HG03432 (cell line): Measurements from ENCODE around the gene ACTR2.

ENCODE experiments used
- ATAC-seq: cut with Tn5 transposase; IDR thresholded peaks from one replicate; pipeline ENCODE4 v1.9.1; 2021; ENCODE audit warnings: mild to moderate bottlenecking, moderate library complexity; ENCODE audit not compliant: unreplicated experiment

ACTR2 gene

DNA sequence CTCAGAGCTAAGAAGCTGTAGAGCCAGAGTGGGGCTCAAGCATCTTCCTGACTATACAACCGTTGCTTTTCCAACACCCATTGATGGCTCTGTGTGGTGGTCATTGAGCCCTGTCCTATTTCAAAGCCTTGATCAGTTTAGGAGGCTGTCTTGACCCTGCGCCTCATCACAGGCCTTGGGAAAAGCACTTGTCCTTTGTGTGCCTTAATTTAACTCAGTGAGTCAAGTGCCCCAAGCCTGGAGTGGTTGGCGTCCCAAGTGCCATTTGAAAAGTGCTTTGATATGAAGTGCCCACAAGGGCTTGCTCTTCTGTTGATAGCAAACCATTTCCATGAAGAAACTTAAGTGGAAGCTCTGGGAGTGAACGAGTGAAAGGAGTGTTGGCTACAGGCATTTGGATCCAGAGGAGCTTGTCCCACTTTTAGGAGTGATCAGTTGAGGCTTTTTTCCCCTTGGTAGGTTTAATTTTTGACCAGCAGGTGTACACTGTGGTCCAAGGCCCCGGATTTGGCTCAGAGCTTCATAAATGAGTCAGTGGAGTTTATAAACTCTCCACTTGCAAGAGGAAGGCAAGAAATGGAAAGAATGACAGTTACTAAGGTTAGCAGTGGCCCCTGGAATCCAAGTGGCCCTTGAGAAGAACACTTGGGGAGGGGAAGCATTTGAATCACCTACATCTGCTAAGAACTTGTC, 50.3 kb downstream of the ACTR2 start:
- no peak for ATAC-seq

DNA sequence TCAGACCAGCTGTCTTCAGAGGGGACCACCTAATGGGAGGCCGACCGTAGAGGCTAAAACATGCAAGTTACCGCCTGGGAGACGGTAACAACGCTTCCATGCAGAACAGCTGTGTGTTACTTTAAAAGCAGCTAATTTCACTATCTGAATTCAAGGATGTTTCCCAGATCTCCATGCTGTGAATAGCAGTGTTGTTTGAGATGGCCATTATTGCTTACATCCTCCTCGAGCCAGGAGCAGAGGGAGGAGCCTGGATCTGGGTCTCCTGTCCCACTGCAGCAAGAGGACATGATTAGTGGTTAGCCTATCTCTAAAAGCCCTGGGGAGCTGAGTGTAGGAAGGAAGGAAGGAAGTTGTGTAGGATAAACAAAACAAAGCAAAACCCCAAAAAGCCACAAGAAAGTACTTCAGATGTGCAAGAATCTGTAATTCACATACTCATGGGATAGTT, 50.9 kb downstream of the ACTR2 start:
- ATAC-seq = no peak

DNA sequence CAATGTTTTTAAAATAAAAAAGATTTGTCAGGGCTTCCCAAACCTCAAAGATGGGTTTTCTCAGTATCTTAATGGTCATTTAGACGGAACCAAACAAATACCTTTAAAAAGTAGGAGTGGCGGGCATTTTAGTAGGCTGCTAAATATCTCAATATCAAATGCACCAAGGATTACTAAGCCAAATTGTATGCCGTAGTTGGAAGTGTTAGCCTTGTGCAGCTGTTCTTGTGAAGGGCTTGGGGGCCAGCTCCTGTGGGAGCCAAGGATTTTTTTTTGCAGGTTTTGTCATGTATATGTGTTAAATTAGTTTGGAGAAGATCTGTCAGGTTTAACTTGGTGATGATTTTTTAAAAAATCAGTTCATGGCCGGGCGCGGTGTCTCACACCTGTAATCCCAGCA, 52.1 kb downstream of the ACTR2 start:
- ATAC-seq = no peak

DNA sequence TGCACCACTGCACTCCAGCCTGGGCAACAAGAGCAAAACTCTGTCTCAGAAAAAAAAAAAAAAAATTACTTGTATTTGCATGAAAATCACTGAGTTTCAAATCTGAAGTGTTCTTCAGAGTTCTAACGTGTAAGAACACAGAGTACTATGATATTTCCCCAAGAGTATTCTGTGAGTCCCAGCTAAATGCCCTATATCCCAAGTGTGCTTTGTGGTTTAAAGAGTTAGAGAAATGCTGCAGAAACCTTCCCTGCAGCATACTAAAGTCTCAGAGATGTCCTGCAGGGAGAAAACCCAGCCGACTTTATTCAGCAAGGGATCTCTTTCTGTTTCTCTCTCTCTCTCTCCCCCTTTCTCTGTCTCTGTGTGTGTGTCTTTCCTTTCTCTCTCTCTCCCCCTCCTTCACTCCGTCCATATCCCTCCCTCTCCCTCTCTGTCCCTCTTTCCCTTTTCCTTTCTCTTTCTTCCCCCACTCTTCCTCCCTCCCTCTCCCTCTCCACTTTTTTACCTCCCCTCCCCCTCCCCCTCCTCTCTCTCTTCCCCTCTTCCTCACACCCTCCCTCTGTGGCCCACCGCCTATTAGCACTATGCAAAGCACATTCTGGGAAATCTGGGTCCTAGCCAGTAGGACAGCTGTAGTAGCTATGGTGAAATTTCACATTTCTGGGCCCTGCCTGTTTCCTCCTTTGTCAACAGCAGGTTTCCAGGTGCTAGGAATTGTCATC, 54.2 kb downstream of the ACTR2 start:
- no peak for ATAC-seq

DNA sequence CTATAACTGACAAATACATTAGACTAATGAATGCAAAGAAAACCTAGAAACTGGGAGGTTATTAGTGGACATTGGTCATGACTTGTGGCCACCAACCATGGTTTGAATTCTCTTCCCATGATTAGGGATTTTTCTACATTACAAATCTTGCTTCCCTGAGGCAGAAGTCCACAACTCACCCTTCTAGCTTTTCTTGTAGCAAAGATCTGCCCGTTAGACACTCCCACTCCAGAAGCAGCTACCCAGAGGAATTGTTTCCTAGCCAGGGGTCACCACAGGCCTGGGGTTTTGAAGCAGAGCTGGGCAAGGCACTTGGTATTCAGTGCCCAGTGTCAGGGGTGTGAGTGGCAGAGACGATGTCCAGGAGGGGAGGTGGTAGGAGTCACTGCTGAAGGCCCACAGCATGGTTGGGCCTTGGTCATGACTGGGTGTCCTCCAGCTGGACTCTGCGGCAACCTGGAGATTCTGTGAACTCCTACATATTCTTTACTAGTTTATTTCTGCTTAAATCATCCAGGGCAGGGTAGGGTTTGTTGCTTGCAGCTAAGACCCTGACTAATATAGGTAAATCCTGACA, 54.9 kb downstream of the ACTR2 start:
- ATAC-seq = no peak

DNA sequence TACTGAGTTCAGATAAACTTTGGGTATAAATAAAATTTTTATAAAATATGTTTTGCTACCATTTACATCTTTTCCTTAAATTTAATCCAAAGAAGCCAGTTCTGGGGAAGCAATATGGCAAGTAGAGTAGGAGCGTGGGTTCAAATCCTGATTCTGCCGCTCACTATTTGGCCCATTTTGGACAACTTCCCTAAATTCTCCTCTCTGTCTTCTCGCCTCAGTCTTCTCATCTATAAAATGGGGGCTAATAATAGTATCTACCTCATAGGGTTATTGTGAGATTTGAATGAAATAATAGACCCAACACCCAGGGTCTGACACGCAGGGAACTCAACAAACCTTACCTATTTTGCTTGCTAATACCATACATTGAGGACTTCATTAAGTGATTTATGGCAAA, 59.7 kb downstream of the ACTR2 start:
- ATAC-seq = no peak

DNA sequence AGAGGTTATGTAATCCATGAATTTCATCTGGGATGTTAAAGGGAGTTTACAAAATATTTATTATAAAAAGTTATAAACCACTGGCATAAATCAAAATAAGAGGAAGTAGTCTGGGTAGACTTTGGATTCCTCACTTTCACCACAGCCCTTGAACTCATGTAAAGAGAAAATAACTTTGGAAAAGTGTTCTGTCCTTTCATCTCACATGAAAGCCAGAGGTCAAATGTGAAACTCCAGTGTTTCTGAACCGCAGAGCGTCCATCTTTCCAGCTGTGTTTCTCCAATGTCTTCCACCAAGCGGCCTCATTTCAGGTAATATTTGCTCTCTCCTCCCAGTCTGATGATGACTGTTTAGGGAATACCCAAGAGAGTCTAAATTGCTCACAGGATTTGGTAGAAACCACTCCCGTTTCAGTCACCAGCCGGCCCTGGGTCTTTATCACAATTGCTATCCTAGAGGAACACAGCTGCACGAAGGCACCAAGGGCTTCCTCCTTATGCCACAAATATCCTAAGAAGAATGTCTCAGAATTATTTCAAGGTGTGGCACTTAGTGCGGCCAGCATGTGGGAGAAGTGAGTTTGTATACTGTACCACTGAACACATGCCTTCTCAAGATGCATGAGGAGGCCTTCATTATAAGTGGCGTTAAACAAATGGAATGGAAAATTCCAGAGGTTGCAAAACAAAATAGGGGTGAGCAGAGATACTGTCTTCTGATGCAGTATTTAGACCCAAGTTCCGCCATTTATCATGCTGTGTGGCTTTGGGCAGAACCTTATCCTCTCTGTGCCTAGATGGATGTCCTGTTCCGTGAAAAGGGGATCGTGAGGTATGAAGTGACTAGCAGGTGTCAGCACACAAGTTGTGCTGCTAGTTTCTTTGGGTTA, 63.8 kb downstream of the ACTR2 start:
- ATAC-seq = no peak

DNA sequence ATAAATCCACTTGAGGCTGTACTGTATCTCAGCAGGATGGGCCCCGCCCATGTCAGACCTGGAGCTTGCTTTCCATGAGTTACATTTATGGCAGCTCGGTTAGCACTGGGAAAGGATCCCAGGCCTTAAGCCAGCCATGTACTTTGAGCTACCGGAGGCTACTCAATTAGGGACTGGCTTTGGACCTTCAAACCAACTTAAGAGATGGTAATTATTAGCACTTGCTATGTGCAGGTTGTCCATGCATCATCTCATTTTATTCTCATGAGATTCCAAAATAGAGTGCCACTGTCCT, 64.4 kb downstream of the ACTR2 start:
- ATAC-seq = no peak

DNA sequence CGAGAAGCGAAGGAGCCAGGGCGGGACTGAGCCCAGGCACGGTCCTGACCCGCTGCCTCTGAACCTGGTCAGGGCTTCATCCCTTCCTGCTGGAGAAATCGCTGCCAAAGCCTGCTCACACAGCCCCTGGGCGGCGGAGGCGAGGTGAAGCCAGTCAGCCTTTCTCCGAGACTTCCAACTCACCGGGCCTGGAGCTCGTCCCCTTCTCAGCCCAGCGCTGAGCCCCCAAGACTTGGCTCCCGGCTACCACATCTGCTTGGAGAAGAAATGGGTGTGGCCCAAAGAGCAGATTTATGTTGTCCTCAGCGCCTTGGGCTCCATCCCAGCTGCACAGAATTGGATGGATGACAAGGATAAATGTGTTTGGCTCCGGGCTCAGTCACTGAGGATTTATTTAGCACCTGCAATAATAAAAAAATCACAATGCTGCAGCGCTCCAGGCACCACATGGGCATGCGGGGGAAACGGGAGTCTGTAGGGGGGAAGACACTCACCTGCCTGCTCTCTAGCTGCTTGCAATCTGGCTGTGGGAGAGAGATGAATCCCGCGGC, 64.9 kb downstream of the ACTR2 start:
- no peak for ATAC-seq

DNA sequence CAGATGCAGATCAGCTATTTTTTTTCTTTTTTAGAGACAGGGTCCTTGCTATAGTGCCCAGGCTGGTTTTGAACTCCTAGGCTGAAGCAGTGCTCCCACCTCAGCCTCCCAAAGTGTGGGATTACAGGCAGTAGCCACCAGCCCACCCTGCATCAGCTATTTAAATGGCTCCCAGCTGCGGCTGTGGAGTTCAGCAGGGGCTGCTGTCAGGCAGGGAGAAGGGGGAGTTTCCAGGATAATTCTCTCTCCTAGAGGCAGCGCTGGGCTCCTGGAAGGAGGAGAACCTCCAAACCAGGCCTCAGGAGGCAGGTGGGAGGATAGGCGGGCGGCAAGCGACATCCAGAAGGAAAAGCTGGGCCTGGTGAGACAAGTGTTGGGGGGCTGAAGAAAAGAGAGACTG, 65.7 kb downstream of the ACTR2 start:
- no peak for ATAC-seq

DNA sequence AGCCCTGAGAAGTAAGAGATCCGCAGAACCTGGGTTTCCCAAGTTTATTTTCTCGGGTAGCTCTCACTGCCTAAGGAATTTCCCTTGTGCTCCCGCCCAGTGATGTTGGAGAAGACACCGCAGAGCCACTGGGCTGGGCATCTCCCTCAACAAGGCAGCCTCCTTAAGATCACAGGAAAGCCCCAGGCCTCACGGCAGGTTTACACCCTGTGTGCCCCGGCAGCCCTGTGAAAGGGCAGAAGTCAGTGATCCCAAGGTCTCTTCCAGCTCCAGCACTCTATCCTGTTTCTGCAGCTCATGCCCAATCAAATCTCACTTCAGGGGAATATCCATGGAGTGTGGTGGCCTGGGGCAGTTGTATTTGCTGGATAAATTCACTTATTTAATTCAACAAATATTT, 66.5 kb downstream of the ACTR2 start:
- ATAC-seq = no peak

DNA sequence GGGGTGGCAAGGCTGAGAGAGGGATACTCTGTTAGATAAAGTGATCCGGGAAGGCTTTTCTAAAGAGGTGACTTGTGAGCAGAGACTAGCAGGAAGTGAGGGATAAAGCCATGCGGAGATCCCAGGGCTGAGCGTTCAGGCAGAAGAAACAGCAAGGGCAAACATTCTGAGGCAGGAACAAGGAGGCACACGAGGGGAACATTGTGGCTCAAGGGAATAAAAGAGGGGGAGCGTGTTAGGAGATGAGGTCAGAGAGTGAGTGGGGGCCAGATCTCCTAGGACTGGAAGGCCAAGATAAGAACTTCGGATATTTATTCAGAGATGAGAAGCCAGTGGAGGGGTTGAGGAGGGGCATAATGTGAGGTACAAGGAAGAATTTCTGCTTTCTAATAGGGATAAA, 67.1 kb downstream of the ACTR2 start:
- no peak for ATAC-seq

DNA sequence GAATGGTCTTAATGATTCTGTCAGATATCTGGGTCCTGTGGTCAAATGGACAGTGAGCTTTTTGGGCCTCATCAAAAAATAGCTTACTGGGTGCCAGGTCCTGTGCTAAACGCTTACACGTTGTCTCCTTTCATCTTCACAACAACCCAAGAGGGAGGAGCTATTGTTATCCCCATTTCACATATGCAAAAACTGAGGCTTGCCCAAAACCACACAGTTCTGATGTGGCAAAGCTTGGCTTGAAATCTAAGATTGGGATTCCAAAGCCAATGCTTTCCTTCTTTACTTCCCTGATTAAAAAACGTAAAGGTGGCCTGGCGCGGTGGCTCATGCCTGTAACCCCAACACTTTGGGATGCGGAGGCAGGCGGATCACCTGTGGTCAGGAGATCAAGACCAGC, 69.3 kb downstream of the ACTR2 start:
- no peak for ATAC-seq

DNA sequence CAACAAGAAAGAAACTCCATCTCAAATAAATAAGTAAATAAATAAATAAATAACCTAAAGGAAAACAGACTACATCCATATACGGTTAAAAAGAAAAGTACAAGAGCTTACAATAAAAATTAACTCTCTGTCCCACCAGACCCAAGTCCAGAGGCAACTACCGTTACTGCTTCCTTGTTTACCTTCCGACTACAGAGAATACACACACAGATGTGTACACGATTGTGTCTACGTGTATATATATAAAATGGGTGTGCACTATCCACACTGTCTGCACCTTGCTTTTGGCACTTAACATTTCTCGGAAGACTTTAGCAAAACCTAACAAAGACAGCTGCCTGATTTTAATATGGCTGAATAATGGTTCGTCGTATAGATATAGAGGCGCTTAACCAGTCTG, 69.9 kb downstream of the ACTR2 start:
- no peak for ATAC-seq

DNA sequence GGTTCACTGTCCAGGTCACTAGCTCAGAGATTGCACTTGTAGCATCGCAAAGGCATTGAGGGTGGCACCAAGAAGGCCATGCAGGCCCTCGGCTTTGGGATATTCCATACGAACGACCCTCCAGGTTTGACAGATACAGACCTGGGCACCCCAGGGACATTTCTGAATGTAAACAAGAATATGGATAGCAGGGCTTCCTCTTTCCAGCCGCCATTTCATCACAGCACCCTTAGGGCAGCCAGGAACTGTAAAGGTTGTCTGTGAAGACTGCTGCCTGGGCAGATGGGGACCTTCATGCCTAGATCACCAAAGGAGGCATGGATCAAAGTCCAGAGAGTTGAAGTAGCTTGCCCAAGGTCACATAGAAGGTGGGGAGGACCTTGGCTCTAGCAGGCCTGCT, 70.5 kb downstream of the ACTR2 start:
- no peak for ATAC-seq

DNA sequence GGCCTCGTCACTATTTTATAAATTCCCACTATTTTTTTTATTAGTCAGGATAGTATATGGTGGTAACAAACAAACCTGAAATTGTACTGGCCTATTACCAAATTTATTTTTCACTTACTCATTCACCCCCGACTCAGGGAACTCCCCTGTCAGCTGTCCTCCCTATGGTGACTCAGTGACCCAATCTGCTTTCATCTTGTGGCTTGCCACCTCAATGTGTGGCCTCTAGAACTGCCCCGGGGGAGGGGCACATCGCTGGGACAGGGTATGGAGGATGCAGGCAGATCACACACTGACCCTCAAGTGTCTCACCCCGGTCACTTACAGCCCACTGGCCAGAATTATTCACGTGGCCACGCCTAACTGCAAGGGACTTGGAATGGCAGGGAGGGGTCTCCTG, 71.6 kb downstream of the ACTR2 start:
- ATAC-seq = no peak

DNA sequence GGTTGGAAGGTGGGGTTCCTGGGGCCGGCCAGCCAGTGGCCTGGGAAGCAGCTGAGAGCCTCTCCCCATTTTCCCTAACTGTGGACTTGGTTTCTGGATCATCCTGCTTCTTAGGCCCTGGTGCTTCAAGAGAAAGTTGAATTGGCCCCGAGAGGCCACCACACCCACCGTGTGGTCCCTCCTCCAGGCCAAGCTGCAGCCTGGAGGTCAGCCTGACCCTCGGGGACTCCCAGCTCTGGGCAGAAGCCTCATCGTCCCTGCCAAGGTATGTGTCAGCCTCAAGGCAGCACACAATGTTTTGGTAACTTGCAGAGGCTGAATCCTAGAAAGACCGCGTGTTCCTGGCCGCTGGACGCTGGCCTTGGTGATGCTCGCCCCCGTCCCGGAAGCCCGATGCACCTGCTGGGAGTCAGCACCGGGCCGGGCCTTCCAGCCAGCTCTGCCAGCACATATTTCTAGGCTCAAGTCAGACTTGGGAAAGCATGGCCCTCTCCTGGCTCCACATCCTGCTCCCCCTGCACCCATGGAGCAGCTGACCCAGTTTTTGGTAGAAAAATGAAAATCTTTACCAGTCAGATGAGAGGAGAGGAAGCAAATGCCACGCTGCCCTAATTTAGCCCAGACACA, 72.6 kb downstream of the ACTR2 start:
- ATAC-seq = no peak

DNA sequence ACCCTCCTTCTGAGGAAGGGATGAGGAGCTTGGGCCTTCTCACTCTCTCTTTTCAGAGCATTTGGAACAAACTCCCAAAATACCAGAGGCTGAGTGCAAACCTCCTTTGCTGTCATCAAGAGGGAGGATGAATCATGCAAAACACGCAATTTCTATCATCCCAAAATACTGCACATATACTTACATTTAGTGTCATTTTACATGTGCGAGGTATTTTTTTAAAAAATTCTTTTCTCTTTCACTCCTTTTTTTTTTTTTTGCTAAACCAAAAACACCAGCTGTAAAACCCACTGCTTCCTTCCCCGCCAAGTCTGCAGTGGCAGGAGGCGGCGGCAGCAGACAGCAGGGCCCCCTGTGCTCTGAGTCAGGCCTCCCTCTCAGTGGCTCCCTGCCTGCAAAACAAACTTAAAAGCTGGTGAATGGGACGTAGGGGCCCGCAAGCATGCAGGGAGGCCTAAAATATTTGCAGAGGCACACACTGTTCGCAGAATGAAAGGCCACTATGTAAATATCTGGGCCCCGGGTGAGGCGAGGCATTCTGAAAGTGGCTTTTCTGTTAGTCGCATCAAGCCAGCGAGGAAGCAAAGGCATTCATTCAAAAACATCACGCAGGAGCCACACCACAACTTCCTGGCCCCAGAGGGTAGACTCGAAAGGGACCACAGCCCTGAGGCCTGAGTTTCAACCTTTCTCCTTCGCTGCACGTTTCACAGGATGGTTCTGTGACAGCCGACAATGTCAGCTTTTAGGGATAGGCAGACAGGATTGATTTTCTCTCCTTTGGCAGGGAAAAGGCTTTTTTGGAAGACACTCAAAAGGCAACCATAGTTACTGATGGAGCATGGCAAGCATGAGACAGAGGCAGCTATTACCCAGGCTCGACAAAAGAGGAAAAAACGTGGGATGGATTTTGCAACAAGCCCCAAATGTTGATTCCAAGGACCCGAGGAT, 73.4 kb downstream of the ACTR2 start:
- peak; percentile 86 for ATAC-seq

DNA sequence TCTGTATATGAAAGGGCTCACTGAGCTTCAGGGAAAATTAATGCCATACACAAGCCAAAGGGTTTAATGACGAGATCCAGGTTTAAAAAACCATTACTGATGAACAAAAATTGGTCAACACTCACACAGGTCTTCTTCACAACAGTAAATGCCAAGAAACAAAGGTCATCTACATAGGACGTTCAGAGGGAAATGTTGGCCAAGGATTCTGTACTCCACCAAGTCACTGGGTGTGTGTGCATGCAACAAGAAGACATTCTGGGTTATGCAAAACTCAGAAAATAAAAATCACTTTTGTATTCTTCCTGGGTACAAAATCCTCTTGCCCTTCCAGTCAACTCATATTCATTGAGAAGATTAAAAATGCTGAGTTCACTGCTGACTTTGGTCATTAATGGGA, 78.3 kb downstream of the ACTR2 start:
- ATAC-seq = no peak

DNA sequence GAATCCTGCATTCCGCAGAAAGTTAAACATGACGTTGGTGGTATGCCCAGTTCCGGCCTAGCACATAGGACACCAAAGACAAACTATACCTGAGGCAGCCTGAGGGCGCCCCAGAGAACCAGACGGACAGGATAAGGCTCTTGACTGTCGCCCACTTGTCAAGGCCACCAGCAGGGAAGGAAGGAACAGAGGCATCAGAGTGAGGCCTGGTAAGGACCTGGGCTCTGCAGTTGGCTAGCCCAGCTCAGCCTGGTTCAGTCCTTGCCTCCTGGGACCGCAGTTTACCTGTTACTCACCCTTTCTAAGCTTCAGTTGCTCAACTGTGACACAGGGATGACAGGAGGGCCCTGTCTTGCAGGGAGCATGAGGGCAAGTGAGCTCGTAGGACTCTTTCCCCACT, 82.1 kb downstream of the ACTR2 start:
- ATAC-seq = no peak
